ENCODE measurements around the gene RXRA. TPM values are rescaled to one million over a fixed set of nuclear protein-coding genes. Genes with fewer than 3 reads are reported as not detected.

RXRA gene
- polyA plus RNA-seq, 3 donors, result 15.8 to 91.0 (median 23.2) TPM

DNA sequence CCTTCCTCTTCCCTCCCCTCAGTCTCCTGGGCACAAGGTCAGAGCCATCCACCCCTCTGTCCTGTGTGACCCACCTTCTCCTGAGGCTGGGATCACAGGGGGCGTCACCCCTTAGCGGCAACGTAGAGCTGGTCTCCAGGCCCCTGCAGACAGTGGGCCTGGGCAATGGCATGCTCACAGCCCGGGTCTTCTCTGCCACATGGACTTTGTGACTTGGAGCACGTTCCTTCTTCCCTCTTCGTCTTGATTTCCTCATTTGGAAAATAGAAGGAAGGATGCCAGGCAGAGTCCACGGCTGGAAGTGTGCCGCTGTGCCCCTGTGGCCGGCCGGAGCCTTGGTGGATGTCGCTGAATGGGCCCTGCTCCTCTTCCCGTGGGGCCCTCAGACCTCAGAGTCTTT, 10.0 kb downstream of the RXRA start:
- Histone ChIP-seq H3K9ac (ENCODE audit: insufficient read depth, low read length, poor library complexity, severe bottlenecking) (no peak overlapping the region), H3K4me2 (replicated peaks; ENCODE audit: extremely low read depth, low read length, poor library complexity, severe bottlenecking) (no peak overlapping the region), H3K27ac (ENCODE audit: low read depth in 1 of 2, low read length in 2 of 2) (peak overlapping the region in 1 of 2 donors; percentile 93), H3K9me3 (replicated peaks in 1 of 2; ENCODE audit: control insufficient read depth in 1 of 2, insufficient read depth in 1 of 2, low read length in 2 of 2) (no peaks in the 10 kb centered on the region), H3K36me3 (replicated peaks in 1 of 2; ENCODE audit: control insufficient read depth in 1 of 2, insufficient read depth in 2 of 2, low read length in 2 of 2) (peaks cover 4 to 7% of the 10 kb centered on the region in 2 donors), H4K20me1 (ENCODE audit: insufficient read depth, low read length) (peaks cover 100% of the 10 kb centered on the region), H3K4me1 (ENCODE audit: control insufficient read depth in 1 of 2, insufficient read depth in 2 of 2, low read length in 2 of 2) (peaks cover 86 to 100% of the 10 kb centered on the region in 2 donors), H3K27me3 (ENCODE audit: control insufficient read depth in 2 of 2, insufficient read depth in 2 of 2, low read length in 2 of 2) (no peaks in the 10 kb centered on the region), H3K79me2 (ENCODE audit: insufficient read depth, low read length) (peaks cover 97% of the 10 kb centered on the region), H2AFZ (ENCODE audit: insufficient read depth, low read depth, low read length, poor library complexity, severe bottlenecking) (no peak overlapping the region), H3K4me3 (replicated peaks in 1 of 3; ENCODE audit: low read depth in 2 of 3, low read length in 3 of 3) (no peak overlapping the region)
- H3K27ac Mint-ChIP-seq, result peak overlapping the region in 2 of 7 donors; percentile 11 to 83
- H3K4me1 Mint-ChIP-seq, result peaks cover 63% of the 10 kb centered on the region
- intact Hi-C loops (cut with micrococcal nuclease), result no loop called here
- peaks cover 0 to 6% (median 0%) of the 10 kb centered on the region in 3 donors for H3K27me3 Mint-ChIP-seq (ENCODE audit: low read depth in 3 of 3)
- no peaks in the 10 kb centered on the region for H3K9me3 Mint-ChIP-seq
- 92% methylated on average over 10 of the region's 12 CpGs for WGBS (ENCODE audit: insufficient coverage)
- no peak overlapping the region for H3K4me3 Mint-ChIP-seq
- TF ChIP-seq, protein P1, sequence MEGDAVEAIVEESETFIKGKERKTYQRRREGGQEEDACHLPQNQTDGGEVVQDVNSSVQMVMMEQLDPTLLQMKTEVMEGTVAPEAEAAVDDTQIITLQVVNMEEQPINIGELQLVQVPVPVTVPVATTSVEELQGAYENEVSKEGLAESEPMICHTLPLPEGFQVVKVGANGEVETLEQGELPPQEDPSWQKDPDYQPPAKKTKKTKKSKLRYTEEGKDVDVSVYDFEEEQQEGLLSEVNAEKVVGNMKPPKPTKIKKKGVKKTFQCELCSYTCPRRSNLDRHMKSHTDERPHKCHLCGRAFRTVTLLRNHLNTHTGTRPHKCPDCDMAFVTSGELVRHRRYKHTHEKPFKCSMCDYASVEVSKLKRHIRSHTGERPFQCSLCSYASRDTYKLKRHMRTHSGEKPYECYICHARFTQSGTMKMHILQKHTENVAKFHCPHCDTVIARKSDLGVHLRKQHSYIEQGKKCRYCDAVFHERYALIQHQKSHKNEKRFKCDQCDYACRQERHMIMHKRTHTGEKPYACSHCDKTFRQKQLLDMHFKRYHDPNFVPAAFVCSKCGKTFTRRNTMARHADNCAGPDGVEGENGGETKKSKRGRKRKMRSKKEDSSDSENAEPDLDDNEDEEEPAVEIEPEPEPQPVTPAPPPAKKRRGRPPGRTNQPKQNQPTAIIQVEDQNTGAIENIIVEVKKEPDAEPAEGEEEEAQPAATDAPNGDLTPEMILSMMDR (IDR thresholded peaks at IDR 0.05), result no peak
- DNase-seq, result no peak
- H3K36me3 Mint-ChIP-seq, result peaks cover 18 to 22% of the 10 kb centered on the region in 2 donors

DNA sequence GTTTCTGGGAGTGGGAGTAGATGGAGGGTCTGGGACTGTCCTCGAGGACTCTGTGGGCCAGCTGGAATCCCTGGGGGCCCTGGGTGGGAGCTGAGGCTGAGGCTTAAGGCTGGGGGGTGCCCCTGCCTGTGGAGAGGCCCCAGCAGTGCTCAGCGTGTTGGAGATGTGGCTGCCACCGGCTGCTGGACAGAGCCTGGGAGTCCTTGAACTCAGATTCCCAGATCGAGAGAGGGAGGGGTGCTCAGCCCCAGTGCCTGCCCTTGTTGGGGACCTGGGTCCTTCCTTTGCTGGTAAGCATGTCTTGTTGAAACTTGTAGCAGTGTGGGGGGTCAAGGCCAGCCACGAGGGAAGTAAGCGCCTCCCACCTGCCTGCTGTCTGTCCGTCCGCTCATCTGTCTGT, 10.7 kb downstream of the RXRA start:
- Histone ChIP-seq H3K27ac (ENCODE audit: low read depth in 1 of 2, low read length in 2 of 2) (peak overlapping the region in 1 of 2 donors; percentile 93), H3K4me3 (replicated peaks in 1 of 3; ENCODE audit: low read depth in 2 of 3, low read length in 3 of 3) (no peak overlapping the region), H3K9ac (ENCODE audit: insufficient read depth, low read length, poor library complexity, severe bottlenecking) (peak overlapping the region; percentile 38), H4K20me1 (ENCODE audit: insufficient read depth, low read length) (peaks cover 99% of the 10 kb centered on the region), H3K27me3 (ENCODE audit: control insufficient read depth in 2 of 2, insufficient read depth in 2 of 2, low read length in 2 of 2) (no peaks in the 10 kb centered on the region), H2AFZ (ENCODE audit: insufficient read depth, low read depth, low read length, poor library complexity, severe bottlenecking) (no peak overlapping the region), H3K36me3 (replicated peaks in 1 of 2; ENCODE audit: control insufficient read depth in 1 of 2, insufficient read depth in 2 of 2, low read length in 2 of 2) (peaks cover 4 to 7% of the 10 kb centered on the region in 2 donors), H3K4me1 (ENCODE audit: control insufficient read depth in 1 of 2, insufficient read depth in 2 of 2, low read length in 2 of 2) (peaks cover 88 to 100% of the 10 kb centered on the region in 2 donors), H3K9me3 (replicated peaks in 1 of 2; ENCODE audit: control insufficient read depth in 1 of 2, insufficient read depth in 1 of 2, low read length in 2 of 2) (no peaks in the 10 kb centered on the region), H3K79me2 (ENCODE audit: insufficient read depth, low read length) (peaks cover 97% of the 10 kb centered on the region), H3K4me2 (replicated peaks; ENCODE audit: extremely low read depth, low read length, poor library complexity, severe bottlenecking) (no peak overlapping the region)
- no peaks in the 10 kb centered on the region for H3K9me3 Mint-ChIP-seq
- H3K4me3 Mint-ChIP-seq, result peak overlapping the region in 1 of 2 donors; percentile 44
- TF ChIP-seq, protein P1 (IDR thresholded peaks at IDR 0.05), result no peak
- intact Hi-C loops (cut with micrococcal nuclease), result no loop called here
- H3K36me3 Mint-ChIP-seq, result peaks cover 18 to 24% of the 10 kb centered on the region in 2 donors
- peaks cover 0 to 6% (median 0%) of the 10 kb centered on the region in 3 donors for H3K27me3 Mint-ChIP-seq (ENCODE audit: low read depth in 3 of 3)
- H3K4me1 Mint-ChIP-seq, result peaks cover 57% of the 10 kb centered on the region
- no peak for DNase-seq
- 91% methylated on average over 8 of the region's 8 CpGs for WGBS (ENCODE audit: insufficient coverage)
- H3K27ac Mint-ChIP-seq, result peak overlapping the region in 2 of 7 donors; percentile 24 to 42
